GM19324 (cell line): Measurements from ENCODE around the gene FILIP1L.

Source experiments
- ATAC-seq: cut with Tn5 transposase; IDR thresholded peaks from one replicate; pipeline ENCODE4 v1.9.1; 2021; ENCODE audit warnings: mild to moderate bottlenecking, moderate library complexity; ENCODE audit not compliant: unreplicated experiment, low FRiP score

Gene FILIP1L

GRCh38 chr3:100022506-100022905 is 91.8 kb downstream of the FILIP1L start:
- no peak for ATAC-seq

- no peak for ATAC-seq
Observed at GRCh38 chr3:100020876-100021644, 93.2 kb downstream of the FILIP1L start.

- no peak for ATAC-seq
Observed at GRCh38 chr3:100019719-100020118, 94.6 kb downstream of the FILIP1L start.

- no peak for ATAC-seq
Observed at GRCh38 chr3:100018806-100019205, 95.5 kb downstream of the FILIP1L start.

- no peak for ATAC-seq
Observed at GRCh38 chr3:100010087-100010417, 104.2 kb downstream of the FILIP1L start.

GRCh38 chr3:100009276-100010086 is 104.8 kb downstream of the FILIP1L start:
- ATAC-seq, result no peak

GRCh38 chr3:100008081-100008698 is 106.1 kb downstream of the FILIP1L start:
- no peak for ATAC-seq

GRCh38 chr3:100007313-100007712 is 107.0 kb downstream of the FILIP1L start:
- ATAC-seq, result no peak

GRCh38 chr3:100006570-100007271 is 107.6 kb downstream of the FILIP1L start:
- no peak for ATAC-seq

- ATAC-seq, result no peak
Observed at GRCh38 chr3:100005665-100006393, 108.5 kb downstream of the FILIP1L start.

- ATAC-seq, result no peak
Observed at GRCh38 chr3:100004931-100005330, 109.4 kb downstream of the FILIP1L start.

GRCh38 chr3:100003609-100004503 is 110.4 kb downstream of the FILIP1L start:
- ATAC-seq, result no peak

- ATAC-seq, result no peak
Observed at GRCh38 chr3:100002599-100003350, 111.5 kb downstream of the FILIP1L start.

GRCh38 chr3:100001526-100002270 is 112.6 kb downstream of the FILIP1L start:
- no peak for ATAC-seq

- no peak for ATAC-seq
Observed at GRCh38 chr3:100001083-100001482, 113.2 kb downstream of the FILIP1L start.

GRCh38 chr3:99999536-99999935 is 114.8 kb downstream of the FILIP1L start:
- no peak for ATAC-seq

- no peak for ATAC-seq
Observed at GRCh38 chr3:99997293-99997692, 117.0 kb downstream of the FILIP1L start.

- no peak for ATAC-seq
Observed at GRCh38 chr3:99990179-99990578, 124.1 kb downstream of the FILIP1L start.
